ENCODE measurements around the gene LHX3.
"Not testable (repeated sequence)": the region's sequence is repeated elsewhere in the genome, so short reads cannot be mapped to it uniquely, and the experiment has no call there.

The LHX3 gene

DNA sequence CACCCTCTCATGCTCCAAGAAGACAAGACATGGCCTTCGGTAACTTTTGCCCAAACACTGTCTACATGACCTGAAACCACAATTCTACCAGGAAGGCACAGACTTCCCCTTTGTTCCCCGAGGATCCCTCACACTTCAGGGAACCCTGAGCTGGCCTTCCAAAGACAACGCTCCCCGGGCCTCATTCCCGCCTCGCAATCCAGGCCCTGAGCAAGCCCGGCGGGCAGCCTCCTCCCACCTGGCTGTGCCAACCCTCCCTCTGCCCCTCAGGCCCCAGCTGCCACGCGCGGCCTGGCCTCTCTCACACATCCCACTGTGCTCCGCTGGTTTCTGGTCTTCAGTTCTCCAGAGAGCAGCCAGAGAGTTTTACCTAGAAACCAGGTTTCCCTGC, 33.4 kb upstream of the LHX3 start:
- in situ Hi-C loops (cut with HindIII; ENCODE audit: low pct_unique_long_range_greater_than_20kb, low sequenced_read_pairs), result no loop called here
- no peak for TF ChIP-seq JUND (IDR thresholded peaks at IDR 0.05; ENCODE audit: low read depth)
- DNase-seq (ENCODE audit: low read depth in 1 of 2, low spot score in 1 of 2), result no peak

DNA sequence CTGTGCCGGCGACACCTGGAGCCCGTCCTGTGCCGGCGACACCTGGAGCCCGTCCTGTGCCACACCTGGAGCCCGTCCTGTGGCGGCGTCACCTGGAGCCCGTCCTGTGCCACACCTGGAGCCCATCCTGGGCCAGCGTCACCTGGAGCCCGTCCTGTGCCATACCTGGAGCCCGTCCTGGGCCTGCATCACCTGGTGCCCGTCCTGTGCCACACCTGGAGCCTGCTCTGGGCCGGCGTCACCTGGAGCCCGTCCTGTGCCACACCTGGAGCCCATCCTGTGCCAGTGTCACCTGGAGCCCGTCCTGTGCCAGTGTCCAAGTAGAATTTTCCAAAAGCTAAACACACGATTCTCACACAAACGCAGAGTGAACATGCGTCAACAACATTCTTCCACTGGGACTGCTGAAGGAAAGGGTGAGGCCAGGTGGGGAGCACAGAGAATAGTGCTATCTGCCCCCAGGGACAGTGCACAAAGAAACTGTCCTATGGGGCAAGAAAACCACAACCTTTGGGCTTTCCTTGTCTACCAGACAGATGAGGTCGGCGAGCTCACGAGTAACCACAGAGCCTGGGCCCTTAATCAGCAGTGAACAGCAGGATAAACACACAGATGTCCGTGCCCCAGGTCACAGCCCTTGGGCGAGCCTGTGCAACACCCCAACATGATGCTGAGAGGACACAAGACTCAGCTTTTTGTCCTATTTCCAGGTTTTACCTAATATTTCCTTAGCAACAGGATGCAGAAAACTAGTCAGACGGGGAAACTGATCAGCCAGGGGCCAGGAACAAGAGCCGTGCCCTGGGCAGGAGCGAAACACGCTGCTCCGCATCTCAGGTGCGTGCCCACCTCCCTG, 32.8 kb upstream of the LHX3 start:
- in situ Hi-C loops (cut with HindIII; ENCODE audit: low pct_unique_long_range_greater_than_20kb, low sequenced_read_pairs), result no loop called here
- TF ChIP-seq JUND (IDR thresholded peaks at IDR 0.05; ENCODE audit: low read depth), result no peak
- no peak for DNase-seq (ENCODE audit: low read depth in 1 of 2, low spot score in 1 of 2)

DNA sequence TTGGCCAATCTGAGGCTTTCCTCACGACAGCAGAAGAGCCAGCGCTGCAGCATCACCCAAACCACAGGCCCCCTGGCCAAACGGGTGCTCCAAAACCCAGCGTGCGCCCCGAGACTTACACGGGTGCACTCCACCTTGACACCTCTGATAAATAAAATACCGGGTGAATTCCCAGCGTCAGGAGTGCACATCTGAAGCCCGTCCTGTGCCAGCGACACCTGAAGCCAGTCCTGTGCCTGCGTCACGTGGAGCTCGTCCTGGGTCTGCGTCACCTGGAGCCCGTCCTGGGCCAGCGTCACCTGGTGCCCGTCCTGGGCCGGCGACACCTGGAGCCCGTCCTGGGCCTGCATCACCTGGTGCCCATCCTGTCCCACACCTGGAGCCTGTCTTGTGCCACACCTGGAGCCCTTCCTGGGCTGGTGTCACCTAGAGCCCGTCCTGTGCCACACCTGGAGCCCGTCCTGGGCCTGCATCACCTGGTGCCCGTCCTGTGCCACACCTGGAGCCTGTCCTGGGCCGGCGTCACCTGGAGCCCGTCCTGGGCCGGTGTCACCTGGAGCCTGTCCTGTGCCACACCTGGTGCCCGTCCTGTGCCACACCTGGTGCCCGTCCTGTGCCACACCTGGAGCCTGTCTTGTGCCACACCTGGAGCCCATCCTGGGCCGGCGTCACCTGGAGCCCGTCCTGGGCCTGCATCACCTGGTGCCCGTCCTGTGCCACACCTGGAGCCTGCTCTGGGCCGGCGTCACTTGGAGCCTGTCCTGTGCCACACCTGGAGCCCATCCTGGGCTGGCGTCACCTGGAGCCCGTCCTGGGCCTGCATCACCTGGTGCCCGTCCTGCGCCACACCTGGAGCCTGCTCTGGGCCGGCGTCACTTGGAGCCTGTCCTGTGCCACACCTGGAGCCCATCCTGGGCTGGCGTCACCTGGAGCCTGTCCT, 31.8 kb upstream of the LHX3 start:
- DNase-seq (ENCODE audit: low read depth in 1 of 2, low spot score in 1 of 2); in situ Hi-C loops (cut with HindIII; ENCODE audit: low pct_unique_long_range_greater_than_20kb, low sequenced_read_pairs): not testable (repeated sequence)

DNA sequence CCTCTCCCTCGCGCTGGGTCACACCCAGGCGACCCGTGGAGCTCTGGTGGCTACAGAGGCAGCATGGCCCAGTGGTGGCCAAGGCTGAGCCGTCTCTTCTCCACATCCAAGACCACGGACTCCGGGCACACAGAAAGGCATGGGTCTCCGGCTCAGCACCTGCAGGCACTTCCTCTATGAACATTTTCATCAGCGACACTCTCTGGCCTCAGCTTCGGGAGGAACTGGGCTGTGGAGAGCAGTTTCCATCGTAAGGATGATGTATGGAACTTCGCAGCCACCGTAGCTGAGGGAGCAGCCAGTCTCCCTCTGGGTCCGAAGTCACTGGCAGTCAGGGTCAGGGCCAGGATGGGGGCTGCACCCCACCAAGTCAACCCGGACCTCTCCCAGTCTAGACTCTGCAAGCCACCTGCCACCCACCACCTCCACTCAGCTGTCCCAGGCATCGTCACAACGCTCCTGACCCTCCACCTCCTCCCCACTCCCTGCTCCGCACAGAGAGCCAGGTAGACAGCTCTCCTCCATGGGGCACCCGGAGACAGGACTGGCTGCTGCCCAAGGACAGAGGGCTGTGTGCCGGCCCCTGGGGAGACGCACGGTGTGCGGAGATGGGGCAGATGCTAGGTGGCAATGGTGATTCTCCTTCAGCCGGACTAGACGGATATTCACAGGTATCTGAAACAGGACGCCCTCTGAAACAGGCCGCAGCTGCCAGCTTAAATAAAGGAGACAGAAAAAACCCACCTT, 31.0 kb upstream of the LHX3 start:
- TF ChIP-seq JUND (IDR thresholded peaks at IDR 0.05; ENCODE audit: low read depth), result no peak
- in situ Hi-C loops (cut with HindIII; ENCODE audit: low pct_unique_long_range_greater_than_20kb, low sequenced_read_pairs), result no loop called here
- no peak for DNase-seq (ENCODE audit: low read depth in 1 of 2, low spot score in 1 of 2)

DNA sequence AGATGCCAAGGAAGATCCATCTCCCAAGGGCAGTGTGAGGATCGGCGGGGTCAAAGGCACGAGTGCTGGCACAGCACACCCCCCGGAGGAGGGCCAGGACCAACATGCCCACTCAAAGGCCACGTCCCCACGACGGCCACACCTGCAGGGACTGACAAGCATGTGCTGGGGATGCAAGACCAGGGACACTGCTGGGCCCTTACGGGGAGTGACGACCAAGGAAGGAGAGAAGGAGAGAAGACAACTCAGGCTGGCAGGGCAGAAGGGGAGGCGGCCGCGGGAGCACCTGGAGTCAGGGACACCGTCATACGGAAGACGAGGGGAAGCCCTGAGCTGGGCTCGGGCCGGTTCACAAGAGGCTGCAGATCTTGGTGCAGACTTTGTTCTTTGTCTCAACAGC, 30.2 kb upstream of the LHX3 start:
- DNase-seq (ENCODE audit: low read depth in 1 of 2, low spot score in 1 of 2), result no peak
- TF ChIP-seq JUND (IDR thresholded peaks at IDR 0.05; ENCODE audit: low read depth), result no peak
- in situ Hi-C loops (cut with HindIII; ENCODE audit: low pct_unique_long_range_greater_than_20kb, low sequenced_read_pairs), result no loop called here

DNA sequence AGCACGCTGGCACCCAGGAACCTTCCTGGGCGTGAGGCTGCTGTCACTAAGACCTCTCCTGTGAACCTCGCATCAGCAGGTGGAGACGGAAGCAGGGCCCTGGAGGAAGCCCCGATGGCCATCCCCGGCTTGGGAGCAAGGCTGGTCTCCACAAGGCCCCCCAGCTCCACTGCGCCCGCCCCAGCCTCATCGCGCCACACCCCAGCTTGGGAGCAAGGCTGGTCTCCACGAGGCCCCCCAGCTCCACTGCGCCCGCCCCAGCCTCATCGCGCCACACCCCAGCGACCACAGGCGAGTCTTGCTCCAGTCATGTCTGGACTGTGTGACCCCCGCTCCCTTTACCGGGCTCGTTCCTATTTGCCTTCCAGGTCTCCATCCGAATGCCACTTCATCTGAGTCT, 29.7 kb upstream of the LHX3 start:
- no peak for TF ChIP-seq JUND (IDR thresholded peaks at IDR 0.05; ENCODE audit: low read depth)
- in situ Hi-C loops (cut with HindIII; ENCODE audit: low pct_unique_long_range_greater_than_20kb, low sequenced_read_pairs), result no loop called here
- no peak for DNase-seq (ENCODE audit: low read depth in 1 of 2, low spot score in 1 of 2)

DNA sequence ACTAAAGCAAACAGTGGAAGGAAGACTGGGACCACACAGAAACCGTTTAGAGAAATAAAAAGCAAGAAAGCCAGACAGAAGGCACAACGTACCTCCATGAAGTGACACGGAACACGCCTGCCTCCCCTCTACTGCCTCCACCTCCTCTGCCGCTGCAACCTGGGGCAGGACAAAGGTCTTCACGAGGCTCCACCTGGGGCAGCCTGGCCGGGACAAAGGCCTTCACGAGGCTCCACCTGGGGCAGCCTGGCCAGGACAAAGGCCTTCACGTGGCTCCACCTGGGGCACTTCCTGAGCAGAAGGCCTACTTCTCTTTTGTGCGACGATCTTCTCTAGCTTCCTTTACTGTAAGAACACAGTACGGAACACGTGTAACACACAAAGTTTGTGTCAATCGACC, 28.9 kb upstream of the LHX3 start:
- DNase-seq (ENCODE audit: low read depth in 1 of 2, low spot score in 1 of 2), result no peak
- no peak for TF ChIP-seq JUND (IDR thresholded peaks at IDR 0.05; ENCODE audit: low read depth)
- in situ Hi-C loops (cut with HindIII; ENCODE audit: low pct_unique_long_range_greater_than_20kb, low sequenced_read_pairs), result no loop called here

DNA sequence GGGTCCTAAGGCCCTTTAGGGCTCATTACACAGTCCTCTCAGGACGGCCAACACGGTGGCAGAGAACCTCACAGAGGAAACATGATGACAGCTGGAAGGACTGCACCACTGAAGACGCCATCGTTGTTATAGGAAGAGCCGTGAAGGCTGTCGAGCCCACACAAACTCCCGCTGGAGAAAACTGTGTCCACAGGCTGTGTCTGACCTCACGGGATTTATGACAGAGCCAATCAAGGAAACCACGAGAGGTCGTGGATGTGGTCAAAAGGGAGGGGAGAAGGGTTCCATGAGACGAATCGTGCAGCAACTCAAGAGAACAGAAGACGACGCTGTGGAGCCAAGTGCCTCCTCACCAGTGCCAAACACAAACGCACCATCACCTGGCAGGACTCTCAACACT, 28.5 kb upstream of the LHX3 start:
- DNase-seq (ENCODE audit: low read depth in 1 of 2, low spot score in 1 of 2), result no peak
- in situ Hi-C loops (cut with HindIII; ENCODE audit: low pct_unique_long_range_greater_than_20kb, low sequenced_read_pairs), result no loop called here
- no peak for TF ChIP-seq JUND (IDR thresholded peaks at IDR 0.05; ENCODE audit: low read depth)

DNA sequence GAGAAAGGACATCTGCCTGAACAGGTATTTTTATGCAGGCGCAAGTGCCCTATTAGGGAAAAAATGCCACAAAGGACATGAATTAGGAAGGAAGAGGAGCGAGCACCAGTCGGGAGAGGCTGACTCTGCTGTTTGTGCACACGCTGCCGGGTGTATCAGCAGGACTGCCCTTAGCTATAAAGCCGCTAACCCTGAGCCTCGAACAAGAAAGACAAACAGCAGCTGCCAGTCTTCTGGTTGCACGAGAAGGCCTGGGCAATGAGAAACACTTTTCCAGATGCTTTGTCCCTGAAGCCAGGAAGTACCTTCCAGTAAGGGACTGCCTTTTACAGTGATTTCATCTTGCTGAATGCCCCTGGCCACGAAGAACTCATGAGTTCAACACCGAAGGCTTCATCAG, 28.0 kb upstream of the LHX3 start:
- no peak for DNase-seq (ENCODE audit: low read depth in 1 of 2, low spot score in 1 of 2)
- no peak for TF ChIP-seq JUND (IDR thresholded peaks at IDR 0.05; ENCODE audit: low read depth)
- in situ Hi-C loops (cut with HindIII; ENCODE audit: low pct_unique_long_range_greater_than_20kb, low sequenced_read_pairs), result no loop called here

DNA sequence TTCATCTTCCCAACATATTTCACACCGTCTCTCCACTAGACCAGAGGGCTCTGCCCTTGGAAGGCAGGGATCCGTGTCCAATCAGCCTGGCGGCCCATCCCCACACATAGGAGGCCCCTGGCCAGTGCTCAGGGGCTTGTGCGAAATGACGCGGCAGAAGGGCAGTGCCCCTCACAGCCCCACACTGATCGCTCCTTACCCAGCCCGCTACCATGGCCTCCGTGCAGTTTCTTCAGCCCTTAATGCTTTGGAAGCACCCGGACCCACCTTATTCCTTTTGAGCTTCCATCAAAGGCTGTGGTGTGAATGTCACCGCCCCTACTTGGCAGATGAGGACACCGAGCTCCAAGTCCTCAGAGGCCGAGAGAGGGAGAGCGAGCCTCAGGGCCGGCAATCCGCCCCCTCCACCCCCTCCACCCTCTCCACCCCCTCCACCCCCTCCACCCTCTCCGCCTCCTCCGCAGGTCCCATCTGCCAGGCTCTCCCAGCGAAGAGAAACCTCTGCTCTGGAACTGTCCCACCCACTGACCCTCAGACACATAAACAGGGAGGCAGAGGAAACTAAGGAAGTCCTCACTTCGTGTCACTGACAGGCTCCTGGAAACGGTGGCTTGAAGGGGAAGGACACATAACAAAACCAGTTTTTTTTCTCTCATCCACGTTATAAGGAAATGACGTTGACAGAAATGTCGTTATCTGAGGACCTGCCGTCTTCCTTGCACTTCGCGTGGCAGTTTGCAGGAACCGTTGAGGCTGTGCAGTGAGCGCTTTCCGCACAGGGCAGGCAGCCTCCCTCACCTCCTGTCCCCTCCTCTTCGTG, 26.8 kb upstream of the LHX3 start:
- no peak for TF ChIP-seq JUND (IDR thresholded peaks at IDR 0.05; ENCODE audit: low read depth)
- DNase-seq (ENCODE audit: low read depth in 1 of 2, low spot score in 1 of 2), result no peak
- in situ Hi-C loops (cut with HindIII; ENCODE audit: low pct_unique_long_range_greater_than_20kb, low sequenced_read_pairs), result no loop called here

DNA sequence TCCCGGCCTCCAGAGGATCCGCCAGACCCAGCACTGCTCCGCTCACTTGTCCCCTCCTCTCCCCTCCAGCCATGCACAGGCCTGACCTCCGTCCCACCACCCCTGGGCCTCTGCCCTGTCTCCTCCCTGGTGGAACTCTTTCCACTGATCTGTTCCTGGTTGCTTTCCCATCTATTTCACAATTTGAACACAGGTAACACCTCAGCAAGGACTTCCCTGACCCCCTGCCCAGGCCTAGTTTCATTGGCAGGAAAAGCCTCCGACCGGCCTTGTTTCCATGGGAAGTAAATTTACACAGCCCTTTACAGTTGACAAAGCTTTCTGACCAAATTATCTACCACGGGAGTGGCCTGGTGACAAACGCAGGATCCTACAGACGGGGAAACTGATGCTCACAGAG, 25.8 kb upstream of the LHX3 start:
- no peak for DNase-seq (ENCODE audit: low read depth in 1 of 2, low spot score in 1 of 2)
- no peak for TF ChIP-seq JUND (IDR thresholded peaks at IDR 0.05; ENCODE audit: low read depth)
- in situ Hi-C loops (cut with HindIII; ENCODE audit: low pct_unique_long_range_greater_than_20kb, low sequenced_read_pairs), result no loop called here

DNA sequence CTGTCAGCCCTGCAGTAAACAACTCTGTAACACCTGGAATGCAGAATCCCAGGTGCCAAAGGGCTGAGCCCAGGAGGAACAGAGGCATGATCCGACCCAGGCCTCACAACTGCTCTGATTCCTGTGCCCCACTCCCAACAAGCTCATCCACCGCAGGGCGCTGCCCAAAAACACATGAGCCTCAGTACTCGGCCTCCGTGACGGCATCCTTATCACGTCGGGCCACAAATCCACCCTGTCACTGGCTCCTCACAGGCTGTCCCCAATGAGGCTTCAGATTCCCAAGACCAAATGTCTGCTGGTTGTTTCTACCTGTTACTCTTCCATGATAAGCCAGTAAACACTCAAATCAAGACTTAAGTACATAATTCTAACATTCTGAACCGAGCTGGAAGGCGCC, 25.4 kb upstream of the LHX3 start:
- in situ Hi-C loops (cut with HindIII; ENCODE audit: low pct_unique_long_range_greater_than_20kb, low sequenced_read_pairs), result no loop called here
- no peak for TF ChIP-seq JUND (IDR thresholded peaks at IDR 0.05; ENCODE audit: low read depth)
- DNase-seq (ENCODE audit: low read depth in 1 of 2, low spot score in 1 of 2), result no peak

Data from T47D (cell line).